GM18951 (cell line): ENCODE measurements around the gene ZNF611.
"Not testable (repeated sequence)": the region's sequence is repeated elsewhere in the genome, so short reads cannot be mapped to it uniquely, and the experiment has no call there.

Source experiments
- POLR2A ChIP-seq: IDR thresholded peaks from 4 replicates; pipeline ENCODE4 v1.6.1; 2011; ENCODE audit warnings: mild to moderate bottlenecking; ENCODE audit not compliant: insufficient read length, insufficient read depth; ENCODE audit errors: extremely low read depth
- in situ Hi-C: fragments of 300-500 bp; cut with MboI; formaldehyde crosslinking; loops from one replicate; pipeline ENCODE4 v1.12.0; 2022; ENCODE audit warnings: low sequenced_read_pairs, mixed read lengths, inconsistent platforms; ENCODE audit not compliant: unreplicated experiment

The ZNF611 gene

DNA sequence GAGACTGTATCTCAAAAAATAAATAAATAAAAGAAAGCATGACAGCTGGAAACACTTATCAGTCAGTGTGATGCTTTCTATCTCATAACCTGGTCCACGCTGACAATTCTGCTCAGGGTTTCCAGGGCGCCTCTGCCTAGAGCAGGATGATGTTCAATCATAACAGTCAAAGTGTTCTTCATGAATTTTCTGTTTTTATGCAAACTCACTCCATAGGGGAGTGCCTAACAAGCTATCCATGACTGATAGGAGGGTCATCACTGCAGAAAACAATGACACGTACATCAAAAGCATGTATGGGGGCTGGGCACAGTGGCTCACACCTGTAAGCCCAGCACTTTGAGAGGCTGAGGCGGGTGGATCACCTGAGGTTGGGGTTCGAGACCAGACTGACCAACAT, 55.2 kb downstream of the ZNF611 start:
- in situ Hi-C loops = no loop called here
- TF ChIP-seq POLR2A = no peak

DNA sequence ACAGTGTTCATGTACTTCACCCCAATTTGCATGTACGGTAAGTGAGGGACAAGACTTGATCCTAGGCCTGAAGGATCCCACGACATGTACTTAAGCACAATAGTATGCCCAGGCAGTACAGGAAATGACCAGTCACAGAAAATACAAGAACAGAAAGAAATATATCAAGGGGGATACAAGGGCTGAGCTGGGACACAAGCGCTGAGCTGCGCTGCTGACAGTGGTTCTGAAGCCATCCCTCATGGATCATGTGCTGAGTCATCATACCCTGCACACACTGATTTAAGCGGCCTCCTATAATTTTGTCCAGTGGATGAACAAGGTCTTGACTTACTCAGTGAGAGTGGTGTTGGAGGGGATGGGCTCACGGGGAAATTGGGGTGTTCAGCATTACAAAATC, 59.6 kb downstream of the ZNF611 start:
- in situ Hi-C loops = not testable (repeated sequence)

DNA sequence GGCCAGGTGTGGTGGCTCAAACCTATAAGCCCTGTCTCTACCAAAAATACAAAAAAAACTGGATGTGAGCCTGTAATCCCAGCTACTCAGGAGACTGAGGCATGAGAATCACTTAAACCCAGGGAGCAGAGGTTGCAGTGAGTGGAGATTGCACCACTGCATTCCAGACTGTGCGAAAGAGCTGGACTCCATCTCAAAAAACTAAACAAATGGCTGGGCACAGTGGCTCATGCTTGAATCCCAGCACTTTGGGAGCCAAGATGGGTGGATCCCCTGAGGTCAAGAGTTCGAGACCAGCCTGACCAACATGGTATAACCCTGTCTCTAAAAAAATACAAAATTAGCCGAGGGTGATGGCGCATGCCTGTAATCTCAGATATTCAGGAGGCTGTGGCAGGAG, 61.8 kb downstream of the ZNF611 start:
- TF ChIP-seq POLR2A = no peak
- in situ Hi-C loops = no loop called here

DNA sequence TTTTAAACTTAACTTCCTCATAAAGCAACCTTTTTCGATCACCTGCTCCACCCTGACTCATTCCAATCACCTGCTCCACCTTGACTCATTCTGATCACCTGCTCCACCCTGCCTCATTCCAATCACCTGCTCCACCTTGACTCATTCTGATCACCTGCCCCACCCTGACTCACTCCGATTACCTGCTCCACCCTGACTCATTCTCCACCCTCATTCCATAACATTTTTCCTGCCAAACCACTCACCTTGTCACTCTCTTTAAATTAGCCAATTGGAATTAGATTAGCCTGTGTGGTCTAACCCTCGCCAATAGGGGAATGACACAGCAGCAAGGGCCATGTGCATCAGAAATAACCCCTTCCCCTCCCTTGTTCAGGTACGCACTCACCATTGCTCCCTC, 64.8 kb downstream of the ZNF611 start:
- no peak for TF ChIP-seq POLR2A
- in situ Hi-C loops = no loop called here

DNA sequence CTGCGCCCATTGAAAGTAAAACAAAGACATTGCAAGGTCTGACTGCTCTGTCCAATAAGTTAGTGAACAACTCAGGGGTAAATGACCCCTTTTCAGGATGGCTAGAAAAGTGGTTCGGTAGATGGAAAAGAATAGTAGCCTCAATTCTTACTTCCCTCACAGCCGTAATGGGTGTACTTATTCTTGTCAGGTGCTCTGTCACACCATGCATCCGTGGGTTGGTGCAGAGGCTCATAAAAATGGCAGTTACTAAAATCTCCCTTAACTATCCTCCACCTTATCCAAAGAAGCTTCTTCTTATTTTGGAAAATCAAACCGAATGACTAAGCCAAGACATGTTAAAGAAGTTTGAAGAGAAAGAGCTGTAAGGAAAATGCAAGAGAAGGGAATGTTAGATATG, 65.3 kb downstream of the ZNF611 start:
- in situ Hi-C loops = no loop called here
- TF ChIP-seq POLR2A = no peak

DNA sequence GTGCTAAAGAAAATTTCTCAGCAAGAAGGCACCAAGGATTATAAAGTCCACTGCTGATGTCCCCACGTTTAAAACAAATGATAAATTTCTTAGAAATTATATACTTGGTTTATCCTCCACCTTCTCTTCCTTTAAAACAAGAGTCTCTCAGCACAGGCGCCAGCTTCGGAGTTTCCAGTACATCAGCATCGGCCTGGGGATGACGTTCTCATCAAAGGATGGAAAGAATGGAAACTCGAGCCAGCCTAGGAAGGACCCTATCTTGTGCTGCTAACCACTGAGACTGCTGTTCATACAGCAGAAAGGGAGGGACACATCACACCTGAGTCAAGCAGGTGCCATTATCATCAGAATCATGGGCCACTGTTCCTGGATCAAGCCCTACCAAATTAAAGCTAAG, 66.9 kb downstream of the ZNF611 start:
- no peak for TF ChIP-seq POLR2A
- in situ Hi-C loops = no loop called here

DNA sequence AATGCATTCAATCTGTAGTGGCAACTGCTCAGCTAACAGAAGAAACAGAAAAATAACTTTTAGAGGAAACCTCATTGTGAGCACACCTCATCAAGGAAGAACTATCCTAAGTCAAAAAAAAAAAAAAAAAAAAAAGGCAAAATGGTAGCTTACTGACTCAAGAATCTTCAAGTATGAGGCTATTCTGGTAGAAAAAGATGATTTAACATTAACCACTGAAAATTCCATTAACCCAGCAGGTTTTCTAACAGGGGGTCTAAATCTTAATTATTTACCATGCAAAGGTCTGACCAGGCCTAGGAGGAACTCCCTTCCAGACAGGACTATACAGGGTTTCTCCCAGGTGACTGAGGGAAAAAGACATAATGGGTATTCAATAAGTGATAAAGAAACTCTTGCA, 68.3 kb downstream of the ZNF611 start:
- no peak for TF ChIP-seq POLR2A
- in situ Hi-C loops = no loop called here

DNA sequence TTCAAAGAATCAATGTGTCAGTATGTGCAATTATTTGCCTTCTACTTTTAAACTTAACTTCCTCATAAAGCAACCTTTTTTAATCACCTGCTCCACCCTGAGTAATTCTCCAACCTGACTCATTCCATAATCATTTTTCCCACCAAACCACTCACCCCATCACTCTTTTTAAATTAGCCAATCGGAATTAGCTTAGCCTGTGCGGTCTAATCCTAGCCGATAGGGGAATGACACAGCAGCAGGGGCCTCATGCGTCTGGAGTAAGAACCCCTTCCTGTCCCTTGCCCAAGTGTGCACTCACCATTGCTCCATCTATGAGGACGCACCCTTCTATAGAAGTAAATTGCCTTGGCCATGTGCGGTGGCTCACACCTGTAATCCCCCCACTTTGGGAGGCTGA, 69.3 kb downstream of the ZNF611 start:
- in situ Hi-C loops = no loop called here
- TF ChIP-seq POLR2A = no peak

DNA sequence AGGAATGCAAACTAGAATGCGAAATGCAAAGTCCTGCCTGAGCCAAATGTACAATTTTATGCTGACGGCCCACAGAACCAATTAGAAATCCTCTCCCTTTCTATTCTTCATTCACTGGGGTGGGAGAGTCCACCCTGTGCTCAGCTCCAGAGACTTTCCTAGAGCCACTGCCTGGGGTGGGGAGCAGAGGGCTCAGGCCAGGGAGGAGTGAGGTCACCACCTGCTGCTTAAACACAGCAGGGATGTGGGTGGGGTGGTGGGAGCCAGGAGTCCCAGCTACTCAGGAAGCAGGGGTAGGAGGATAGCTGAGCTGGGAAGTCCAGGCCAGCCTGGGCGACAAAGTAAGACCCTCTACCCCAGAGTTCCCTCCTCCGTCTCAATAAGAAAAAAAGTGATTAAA, 69.8 kb downstream of the ZNF611 start:
- no peak for TF ChIP-seq POLR2A
- in situ Hi-C loops = no loop called here

DNA sequence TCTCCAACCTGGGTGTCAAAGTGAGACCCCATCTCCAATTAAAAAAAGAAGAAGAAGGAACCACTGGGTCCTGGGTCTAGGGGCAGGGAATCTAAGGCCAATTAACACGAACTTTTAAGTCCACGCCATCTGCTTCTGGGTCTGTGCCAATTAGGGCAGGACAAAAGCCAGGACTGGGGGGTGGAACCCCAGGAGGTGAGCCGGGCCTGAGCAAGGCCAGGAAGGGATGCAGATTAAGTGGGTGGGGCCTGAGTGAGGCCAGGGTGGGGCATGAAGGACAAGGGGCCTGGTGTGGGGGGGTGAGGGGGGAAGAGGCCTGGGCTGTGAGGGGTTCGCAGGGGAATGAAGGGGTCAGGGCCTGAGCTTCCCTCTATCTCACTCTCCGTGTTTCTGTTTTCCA, 70.4 kb downstream of the ZNF611 start:
- in situ Hi-C loops = no loop called here
- no peak for TF ChIP-seq POLR2A

DNA sequence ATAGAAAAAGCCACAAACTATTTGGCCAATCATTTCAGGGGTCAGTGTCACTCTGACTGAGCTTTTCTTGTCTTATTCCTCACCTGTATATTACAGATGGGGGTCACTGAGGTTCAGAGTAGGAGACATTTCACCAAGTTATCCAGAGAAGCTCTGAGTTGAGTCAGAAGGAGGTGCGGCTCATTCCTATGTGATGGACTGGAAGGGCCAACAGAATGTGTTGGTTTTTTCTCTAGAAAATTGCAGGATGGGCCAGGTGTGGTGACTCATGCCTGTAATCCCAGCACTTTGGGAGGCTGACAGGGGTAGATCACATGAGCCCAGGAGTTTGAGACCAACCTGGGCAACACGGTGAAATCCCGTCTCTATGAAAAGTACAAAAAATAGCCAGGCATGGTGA, 72.2 kb downstream of the ZNF611 start:
- in situ Hi-C loops = no loop called here
- TF ChIP-seq POLR2A = no peak

DNA sequence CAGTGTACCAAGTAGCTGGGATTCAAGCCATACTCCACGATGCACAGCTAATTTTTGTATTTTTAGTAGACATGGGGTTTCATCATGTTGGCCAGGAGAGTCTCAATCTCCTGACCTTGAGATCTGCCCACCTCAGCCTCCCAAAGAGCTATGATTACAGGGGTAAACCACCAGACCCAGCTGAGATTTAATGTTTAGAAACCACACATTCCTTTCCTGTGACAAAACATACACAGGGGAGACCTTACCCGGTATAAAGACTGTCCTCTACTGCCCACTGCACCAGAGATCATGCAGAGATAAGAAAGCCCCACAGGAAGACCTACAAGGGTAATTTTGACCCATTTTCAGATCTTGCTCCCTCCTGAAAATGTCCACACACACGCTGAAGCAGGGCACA, 73.9 kb downstream of the ZNF611 start:
- in situ Hi-C loops = no loop called here
- TF ChIP-seq POLR2A = no peak

DNA sequence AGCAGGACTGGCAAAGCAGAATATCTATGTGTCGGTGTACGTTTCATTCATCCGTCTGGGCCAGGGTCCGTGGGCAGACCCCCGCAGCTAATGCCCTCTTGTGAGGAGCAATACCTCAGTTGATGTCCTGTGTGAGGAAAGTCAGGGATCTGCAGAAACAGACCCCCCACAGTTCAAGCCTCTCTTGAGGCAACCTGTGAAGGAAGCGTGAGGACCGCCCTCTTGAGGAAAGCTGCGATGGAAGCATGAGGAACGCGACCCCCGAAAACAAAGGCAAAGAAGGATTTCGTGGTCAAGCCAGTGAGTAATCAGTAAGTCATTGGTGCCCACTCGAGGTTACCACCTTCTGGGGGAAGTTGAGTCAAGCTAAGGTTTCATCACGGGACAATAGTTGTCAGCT, 75.8 kb downstream of the ZNF611 start:
- no peak for TF ChIP-seq POLR2A
- in situ Hi-C loops = no loop called here

DNA sequence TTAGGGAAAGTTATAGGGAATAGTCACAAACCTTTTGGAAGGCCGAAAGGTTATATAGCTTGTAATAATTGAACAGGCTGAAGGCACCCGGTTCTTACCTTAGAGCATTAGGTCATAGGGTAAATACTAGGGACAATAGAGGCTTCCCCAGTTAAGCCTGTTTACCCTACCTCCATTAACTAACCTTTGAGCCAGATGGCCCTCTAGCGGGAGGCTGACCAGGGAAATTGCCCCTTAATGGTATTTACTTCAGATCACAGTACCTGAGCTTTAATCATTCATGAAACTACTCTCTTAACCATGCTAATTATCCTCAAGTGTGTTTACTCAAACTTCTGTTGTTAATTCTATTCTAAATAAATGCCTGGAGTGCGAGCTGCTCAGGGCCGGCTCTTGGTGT, 76.2 kb downstream of the ZNF611 start:
- TF ChIP-seq POLR2A = no peak

DNA sequence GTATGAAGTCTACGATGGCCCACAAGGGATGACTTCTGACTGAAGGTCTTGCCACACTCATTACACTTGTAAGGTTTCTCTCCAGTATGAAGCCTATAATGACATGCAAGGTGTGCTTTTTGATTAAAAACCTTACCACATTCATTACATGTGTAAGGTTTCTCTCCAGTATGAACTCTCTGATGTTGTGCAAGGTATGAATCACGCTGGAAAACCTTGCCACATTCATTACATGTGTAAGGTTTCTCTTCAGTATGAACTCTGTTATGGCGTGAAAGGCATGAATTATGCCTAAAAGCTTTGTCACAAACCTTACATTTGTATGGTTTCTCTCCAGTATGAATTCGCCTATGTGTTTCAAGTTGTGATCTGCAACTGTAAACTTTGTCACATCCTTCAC, 81.7 kb downstream of the ZNF611 start:
- in situ Hi-C loops = no loop called here
- no peak for TF ChIP-seq POLR2A

More for the DNA sequence above, 76.2 kb downstream of the ZNF611 start:
- in situ Hi-C loops = no loop called here
